Stomach (tissue), 9 donors: ENCODE results near the gene CFAP61. TPM values are rescaled to one million over a fixed set of nuclear protein-coding genes. Genes with fewer than 3 reads are reported as not detected.

Source experiments
- DNase-seq, 2 donors: peaks; one replicate each; pipeline versions ENCODE4 v3.0.0 to v3.0.0-alpha.2; 2013 to 2019
- H3K27ac ChIP-seq, 5 donors: fragments of 200-600 bp in 4 of 5; sonication (generic) in 4 of 5; one replicate each; pipeline ENCODE4 v1.5.1; 2013 to 2019; ENCODE audit warnings: mild to moderate bottlenecking in 1 of 5, moderate library complexity in 1 of 5
- H3K27me3 ChIP-seq, 3 donors: fragments of 200-600 bp; sonication (generic); one replicate each; pipeline ENCODE4 v1.5.1; 2017 to 2019; ENCODE audit warnings: mixed run types in 1 of 3
- H3K36me3 ChIP-seq, 4 donors: fragments of 200-600 bp; sonication (generic); 1 replicate in 3 of 4; 2 replicates in 1 of 4; pipeline ENCODE4 v1.5.1; 2016 to 2019
- H3K4me1 ChIP-seq, 4 donors: fragments of 200-600 bp; sonication (generic); one replicate each; pipeline ENCODE4 v1.5.1; 2016 to 2019
- H3K4me3 ChIP-seq, 4 donors: fragments of 200-600 bp; sonication (generic) in 3 of 4; one replicate each; pipeline ENCODE4 v1.5.1; 2016 to 2019; ENCODE audit warnings: mild to moderate bottlenecking in 1 of 4
- H3K9me3 ChIP-seq, 4 donors: fragments of 200-600 bp; sonication (generic); one replicate each; pipeline ENCODE4 v1.5.1; 2016 to 2019
- EP300 ChIP-seq: sonication (generic); formaldehyde crosslinking; IDR thresholded peaks from one replicate; pipeline ENCODE4 v1.6.1; 2017; ENCODE audit warnings: antibody characterized with exemption
- POLR2A ChIP-seq, 4 donors: fragments of 450-650 bp; IDR thresholded peaks; one replicate each; pipeline ENCODE4 v1.6.1; 2016; ENCODE audit warnings: antibody characterized with exemption in 4 of 4, control low read depth in 2 of 4, mild to moderate bottlenecking in 1 of 4, moderate library complexity in 1 of 4
- POLR2AphosphoS5 ChIP-seq, 3 donors: sonication (generic); formaldehyde crosslinking; IDR thresholded peaks; one replicate each; pipeline ENCODE4 v1.6.1; 2016; ENCODE audit warnings: antibody characterized with exemption in 3 of 3
- WGBS, 5 donors: extraction: QIAGEN DNeasy Blood & Tissue Kit in 3 of 5; methylation state at CpG; one replicate each; pipeline versions ENCODE4 v1.1.5 to v1.1.7; 2013 to 2018; 5-methylcytosine and 5-hydroxymethylcytosine counted together
- intact Hi-C: fragments of 100-400 bp; cut with DNase I; formaldehyde crosslinking; loops from one replicate; pipeline ENCODE4 v1.15.1; 2023; ENCODE audit warnings: low total_unique reads
- polyA plus RNA-seq, 3 donors: library from polyadenylated mRNA; stranded (reverse); fragments of 200-250 nt; gene quantifications; one replicate each; pipeline ENCODE4 v1.2.3, GENCODE V29; 2013
- total RNA-seq, 5 donors: library from RNA; depleted of rRNA; stranded (reverse); fragments of >200 nt; gene quantifications; one replicate each; pipeline versions ENCODE4 v1.1.0 to v1.2.3, GENCODE V29; 2014 to 2016
- TF ChIP-seq, protein P1 (sequence below), 7 experiments: fragments of 450-650 bp in 4 of 7; fragments of 200-600 bp in 3 of 7; sonication (generic) in 3 of 7; IDR thresholded peaks; one replicate each; pipeline ENCODE4 v1.5.1; 2016 to 2019; ENCODE audit warnings: antibody characterized with exemption in 7 of 7, control low read depth in 2 of 7, mild to moderate bottlenecking in 1 of 7
- donor health status: healthy with polysubstance abuse.
- donor health status: Bipolar disorder and iron deficiency.
- donor health status: healthy.

CFAP61 gene
- total and polyA plus RNA-seq, 8 donors = not detected

DNA sequence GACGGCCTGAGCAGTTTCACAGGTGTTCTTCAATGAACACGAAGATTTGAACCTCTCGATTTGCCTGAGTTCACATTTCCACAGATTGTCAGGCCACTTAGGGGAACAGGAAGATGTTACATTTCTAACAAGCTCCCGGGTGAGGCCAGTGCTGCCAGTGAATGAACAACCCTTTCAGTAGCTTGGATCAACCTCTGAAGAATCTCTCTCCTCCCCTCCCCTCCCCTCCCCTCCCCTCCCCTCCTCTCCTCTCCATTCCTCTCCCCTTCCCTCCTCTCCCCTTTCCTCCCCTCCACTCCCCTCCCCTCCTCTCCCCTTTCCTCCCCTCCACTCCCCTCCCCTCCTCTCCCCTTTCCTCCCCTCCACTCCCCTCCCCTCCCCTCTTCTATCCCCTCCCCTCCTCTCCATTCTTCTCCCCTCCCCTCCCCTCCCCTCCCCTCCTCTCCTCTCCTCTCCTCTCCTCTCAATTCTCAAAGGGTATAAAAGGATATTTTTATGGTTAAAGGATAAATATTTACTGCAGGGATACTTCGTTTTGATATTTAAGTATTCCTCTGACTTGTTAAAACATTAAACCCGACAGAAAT is 201.5 kb downstream of the CFAP61 start:
- no peak for DNase-seq
- H3K36me3 ChIP-seq = no peaks in the 10 kb centered on the region
- peaks cover 0 to 6% (median 0%) of the 10 kb centered on the region in 3 donors for H3K27me3 ChIP-seq
- no peaks in the 10 kb centered on the region for H3K9me3 ChIP-seq
- H3K4me1 ChIP-seq = no peaks in the 10 kb centered on the region
- WGBS, 5 donors = 56 to 65% (median 57%) methylated on average over 6 of the region's 6 CpGs
- no peak overlapping the region for H3K27ac ChIP-seq
- no peak overlapping the region for H3K4me3 ChIP-seq
- intact Hi-C loops = no loop called here
- TF ChIP-seq POLR2A (IDR thresholded peaks at IDR 0.05) (no peak), POLR2AphosphoS5 (IDR thresholded peaks at IDR 0.05) (no peak), EP300 (no peak)
- TF ChIP-seq, protein P1, sequence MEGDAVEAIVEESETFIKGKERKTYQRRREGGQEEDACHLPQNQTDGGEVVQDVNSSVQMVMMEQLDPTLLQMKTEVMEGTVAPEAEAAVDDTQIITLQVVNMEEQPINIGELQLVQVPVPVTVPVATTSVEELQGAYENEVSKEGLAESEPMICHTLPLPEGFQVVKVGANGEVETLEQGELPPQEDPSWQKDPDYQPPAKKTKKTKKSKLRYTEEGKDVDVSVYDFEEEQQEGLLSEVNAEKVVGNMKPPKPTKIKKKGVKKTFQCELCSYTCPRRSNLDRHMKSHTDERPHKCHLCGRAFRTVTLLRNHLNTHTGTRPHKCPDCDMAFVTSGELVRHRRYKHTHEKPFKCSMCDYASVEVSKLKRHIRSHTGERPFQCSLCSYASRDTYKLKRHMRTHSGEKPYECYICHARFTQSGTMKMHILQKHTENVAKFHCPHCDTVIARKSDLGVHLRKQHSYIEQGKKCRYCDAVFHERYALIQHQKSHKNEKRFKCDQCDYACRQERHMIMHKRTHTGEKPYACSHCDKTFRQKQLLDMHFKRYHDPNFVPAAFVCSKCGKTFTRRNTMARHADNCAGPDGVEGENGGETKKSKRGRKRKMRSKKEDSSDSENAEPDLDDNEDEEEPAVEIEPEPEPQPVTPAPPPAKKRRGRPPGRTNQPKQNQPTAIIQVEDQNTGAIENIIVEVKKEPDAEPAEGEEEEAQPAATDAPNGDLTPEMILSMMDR (IDR thresholded peaks at IDR 0.05) = no peak

DNA sequence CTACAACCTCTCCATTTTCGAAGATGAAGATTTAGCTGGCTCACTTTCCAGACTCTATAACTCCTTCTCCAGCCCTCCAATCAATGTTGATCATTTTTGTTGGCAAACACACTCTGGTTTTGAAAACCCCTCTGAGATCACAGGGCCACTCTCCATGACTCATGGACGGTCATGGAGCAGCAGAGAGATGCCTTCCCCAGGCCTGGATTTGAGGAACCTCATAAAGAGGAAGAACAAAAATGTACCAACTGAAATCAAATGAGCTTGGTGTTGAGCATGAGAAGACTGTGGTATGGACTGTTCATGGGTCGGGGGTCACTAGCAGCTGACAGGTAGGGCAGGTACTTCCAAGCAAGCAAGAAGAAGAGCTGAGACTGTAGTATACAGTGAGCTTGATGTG is 202.8 kb downstream of the CFAP61 start:
- intact Hi-C loops = no loop called here
- Histone ChIP-seq H3K4me1 (no peaks in the 10 kb centered on the region), H3K27ac (no peak overlapping the region), H3K4me3 (no peak overlapping the region), H3K27me3 (peaks cover 0 to 6% (median 0%) of the 10 kb centered on the region in 3 donors), H3K9me3 (no peaks in the 10 kb centered on the region), H3K36me3 (no peaks in the 10 kb centered on the region)
- DNase-seq = no peak
- 64 to 70% (median 65%) methylated on average over 3 of the region's 3 CpGs for WGBS, 5 donors
- TF ChIP-seq, protein P1 (IDR thresholded peaks at IDR 0.05) = no peak
- no peak for TF ChIP-seq POLR2A (IDR thresholded peaks at IDR 0.05)
- TF ChIP-seq POLR2AphosphoS5 (IDR thresholded peaks at IDR 0.05) = no peak
- TF ChIP-seq EP300 = no peak

DNA sequence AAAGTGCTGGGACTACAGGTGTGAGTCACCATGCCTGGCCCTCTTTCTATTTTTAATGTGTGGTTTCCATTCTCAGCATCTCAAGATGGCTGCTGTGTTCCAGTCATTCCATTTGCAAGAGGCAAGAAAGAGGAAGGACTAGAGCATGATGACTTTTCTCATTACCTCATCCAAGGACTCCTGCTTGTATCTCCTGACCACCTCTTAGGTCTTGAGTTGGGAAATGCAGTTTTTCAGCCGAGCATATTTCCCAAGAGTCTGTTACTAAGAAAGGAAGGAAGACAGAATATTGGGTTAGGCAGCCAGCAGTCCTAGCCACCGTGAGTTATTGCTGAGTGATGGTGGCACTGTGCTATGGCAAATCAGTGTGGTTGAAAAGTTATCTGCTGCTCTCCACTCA is 207.2 kb downstream of the CFAP61 start:
- DNase-seq = no peak
- intact Hi-C loops = no loop called here
- no peak overlapping the region for H3K27ac ChIP-seq
- no peaks in the 10 kb centered on the region for H3K36me3 ChIP-seq
- no peak overlapping the region for H3K4me3 ChIP-seq
- 63 to 78% (median 71%) methylated on average over 2 of the region's 2 CpGs for WGBS, 5 donors
- H3K27me3 ChIP-seq = no peaks in the 10 kb centered on the region
- TF ChIP-seq, protein P1 (IDR thresholded peaks at IDR 0.05) = no peak
- TF ChIP-seq EP300 = no peak
- TF ChIP-seq POLR2A (IDR thresholded peaks at IDR 0.05) = no peak
- no peak for TF ChIP-seq POLR2AphosphoS5 (IDR thresholded peaks at IDR 0.05)
- H3K4me1 ChIP-seq = no peaks in the 10 kb centered on the region
- H3K9me3 ChIP-seq = no peaks in the 10 kb centered on the region

DNA sequence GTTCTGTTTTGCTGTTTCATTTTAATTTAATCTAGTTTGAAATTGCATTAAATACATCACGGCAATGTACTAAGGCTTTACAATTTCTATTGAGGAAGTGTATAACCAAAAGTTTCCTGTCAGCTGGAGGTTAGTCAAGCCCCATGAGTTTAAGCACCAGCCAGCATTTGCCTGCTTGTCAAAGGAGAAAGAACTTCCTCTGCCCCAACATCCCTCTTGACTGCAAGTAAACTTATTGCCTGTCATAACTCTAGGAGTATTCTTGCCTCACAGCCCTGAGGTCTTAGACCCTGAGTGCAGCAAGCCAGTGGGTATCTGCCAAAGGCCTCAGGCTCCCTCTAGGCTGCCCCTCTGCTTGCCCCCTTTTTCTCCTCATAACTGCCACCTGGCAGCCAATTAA is 208.8 kb downstream of the CFAP61 start:
- peak in 1 of 2 donors; percentile 28 for DNase-seq
- Histone ChIP-seq H3K9me3 (no peaks in the 10 kb centered on the region), H3K36me3 (no peaks in the 10 kb centered on the region), H3K4me3 (no peak overlapping the region), H3K27me3 (no peaks in the 10 kb centered on the region), H3K4me1 (no peaks in the 10 kb centered on the region), H3K27ac (no peak overlapping the region)
- 43 to 66% (median 60%) methylated on average over 1 of the region's 1 CpG for WGBS, 5 donors
- intact Hi-C loops = no loop called here
- TF ChIP-seq POLR2AphosphoS5 (IDR thresholded peaks at IDR 0.05) = no peak
- TF ChIP-seq POLR2A (IDR thresholded peaks at IDR 0.05) = no peak
- TF ChIP-seq EP300 = no peak
- TF ChIP-seq, protein P1 (IDR thresholded peaks at IDR 0.05) = no peak
